KG1 (cell line): Measurements from ENCODE around the gene FNDC11.

Source experiments
- DNase-seq: peaks from one replicate; lab custom pipeline; 2025; lab: John Stamatoyannopoulos, UW

Gene FNDC11

GRCh38 chr20:63540417-63541186, 13.4 kb upstream of the FNDC11 start:
- no peak for DNase-seq

- DNase-seq: no peak
Observed at GRCh38 chr20:63541371-63541770, 12.6 kb upstream of the FNDC11 start.

GRCh38 chr20:63542031-63542559, 11.9 kb upstream of the FNDC11 start:
- DNase-seq: no peak

- no peak for DNase-seq
Observed at GRCh38 chr20:63542696-63543095, 11.3 kb upstream of the FNDC11 start.

GRCh38 chr20:63543131-63543530, 10.8 kb upstream of the FNDC11 start:
- no peak for DNase-seq

GRCh38 chr20:63543733-63544132, 10.2 kb upstream of the FNDC11 start:
- no peak for DNase-seq

- no peak for DNase-seq
Observed at GRCh38 chr20:63544241-63544957, 9.6 kb upstream of the FNDC11 start.

- no peak for DNase-seq
Observed at GRCh38 chr20:63544958-63545516, 8.9 kb upstream of the FNDC11 start.

GRCh38 chr20:63545814-63546213, 8.1 kb upstream of the FNDC11 start:
- DNase-seq: no peak

GRCh38 chr20:63546256-63546955, 7.6 kb upstream of the FNDC11 start:
- no peak for DNase-seq

GRCh38 chr20:63546956-63547724, 6.8 kb upstream of the FNDC11 start:
- DNase-seq: no peak

- no peak for DNase-seq
Observed at GRCh38 chr20:63547725-63548480, 6.1 kb upstream of the FNDC11 start, which contains the start of gene SRMS. TSS of gene SRMS (minus strand) at chr20:63547749. CDS start at chr20:63547463, 286 bp downstream.

- no peak for DNase-seq
Observed at GRCh38 chr20:63548542-63548941, 5.4 kb upstream of the FNDC11 start.

GRCh38 chr20:63549019-63549418, 4.9 kb upstream of the FNDC11 start:
- DNase-seq: no peak

- no peak for DNase-seq
Observed at GRCh38 chr20:63549679-63550282, 4.2 kb upstream of the FNDC11 start.

GRCh38 chr20:63551068-63551467, 2.9 kb upstream of the FNDC11 start:
- DNase-seq: no peak

GRCh38 chr20:63552481-63553249, 1.3 kb upstream of the FNDC11 start:
- DNase-seq: no peak

GRCh38 chr20:63553251-63553932, 567 bp upstream of the FNDC11 start:
- no peak for DNase-seq
